H7 (cell line): ENCODE results near the gene EPHB2. TPM values are rescaled to one million over a fixed set of nuclear protein-coding genes. Genes with fewer than 3 reads are reported as not detected.

Experiments used
- DNase-seq: peaks from one replicate; pipeline ENCODE4 v3.0.0; 2012
- H3K27me3 ChIP-seq: 2 replicates; pipeline ENCODE4 v1.6.0; 2011; ENCODE audit warnings: mild to moderate bottlenecking, low read length; ENCODE audit not compliant: control insufficient read depth, insufficient read depth
- H3K36me3 ChIP-seq: replicated peaks from 2 replicates; pipeline ENCODE4 v1.5.1; 2011; ENCODE audit warnings: low read length; ENCODE audit not compliant: control insufficient read depth, insufficient read depth
- H3K4me3 ChIP-seq: 2 replicates; pipeline ENCODE4 v1.5.1; 2011; ENCODE audit warnings: low read depth, mild to moderate bottlenecking, control low read depth, low read length, moderate library complexity; ENCODE audit not compliant: insufficient read depth
- total RNA-seq: library from RNA; depleted of rRNA; stranded (reverse); fragments of >200 nt; shearing (Covaris generic); gene quantifications from 2 replicates; pipeline ENCODE4 v1.2.3, GENCODE V29; 2014

Gene EPHB2
- total RNA-seq, 1 experiment from 2014 or later = 14.8 TPM

- H3K36me3 ChIP-seq = no peaks in the 10 kb centered on the region
- no peaks in the 10 kb centered on the region for H3K27me3 ChIP-seq
- no peak for DNase-seq
- no peak overlapping the region for H3K4me3 ChIP-seq
These were observed 37.1 kb downstream of the EPHB2 start for GRCh38 chr1:22747735-22748073.

- H3K27me3 ChIP-seq = no peaks in the 10 kb centered on the region; the same call in 1 of the 2 replicates
- peak; percentile 67 for DNase-seq
- H3K36me3 ChIP-seq = no peaks in the 10 kb centered on the region
- no peak overlapping the region for H3K4me3 ChIP-seq
These were observed 38.9 kb downstream of the EPHB2 start for GRCh38 chr1:22749503-22749902.

- H3K27me3 ChIP-seq = no peaks in the 10 kb centered on the region; the same call in 1 of the 2 replicates
- DNase-seq = no peak
- no peaks in the 10 kb centered on the region for H3K36me3 ChIP-seq
- H3K4me3 ChIP-seq = no peak overlapping the region
These were observed 39.5 kb downstream of the EPHB2 start for GRCh38 chr1:22749919-22750684.

- Histone ChIP-seq H3K36me3 (no peaks in the 10 kb centered on the region), H3K27me3 (no peaks in the 10 kb centered on the region; the same call in 1 of the 2 replicates), H3K4me3 (no peak overlapping the region)
- no peak for DNase-seq
These were observed 40.0 kb downstream of the EPHB2 start for GRCh38 chr1:22750685-22751051.

- Histone ChIP-seq H3K27me3 (no peaks in the 10 kb centered on the region; the same call in 1 of the 2 replicates), H3K36me3 (no peaks in the 10 kb centered on the region), H3K4me3 (no peak overlapping the region)
- DNase-seq = no peak
These were observed 40.5 kb downstream of the EPHB2 start for GRCh38 chr1:22751124-22751531.

GRCh38 chr1:22752339-22752738 lies 41.7 kb downstream of the EPHB2 start:
- H3K36me3 ChIP-seq = no peaks in the 10 kb centered on the region
- no peak for DNase-seq
- no peaks in the 10 kb centered on the region; the same call in 1 of the 2 replicates for H3K27me3 ChIP-seq
- H3K4me3 ChIP-seq = no peak overlapping the region

GRCh38 chr1:22753481-22753971 lies 42.9 kb downstream of the EPHB2 start:
- Histone ChIP-seq H3K27me3 (no peaks in the 10 kb centered on the region; the same call in 1 of the 2 replicates), H3K4me3 (no peak overlapping the region), H3K36me3 (no peaks in the 10 kb centered on the region)
- no peak for DNase-seq

GRCh38 chr1:22754106-22754768 lies 43.6 kb downstream of the EPHB2 start:
- Histone ChIP-seq H3K36me3 (no peaks in the 10 kb centered on the region), H3K4me3 (no peak overlapping the region), H3K27me3 (no peaks in the 10 kb centered on the region; the same call in 1 of the 2 replicates)
- DNase-seq = no peak

GRCh38 chr1:22754824-22755223 lies 44.2 kb downstream of the EPHB2 start:
- no peaks in the 10 kb centered on the region for H3K36me3 ChIP-seq

GRCh38 chr1:22755641-22756040 lies 45.0 kb downstream of the EPHB2 start:
- Histone ChIP-seq H3K4me3 (no peak overlapping the region), H3K27me3 (no peaks in the 10 kb centered on the region; the same call in 1 of the 2 replicates), H3K36me3 (no peaks in the 10 kb centered on the region)
- DNase-seq = no peak

More at GRCh38 chr1:22754824-22755223, 44.2 kb downstream of the EPHB2 start:
- no peaks in the 10 kb centered on the region; the same call in 1 of the 2 replicates for H3K27me3 ChIP-seq
- no peak overlapping the region for H3K4me3 ChIP-seq
- peak; percentile 68 for DNase-seq

- Histone ChIP-seq H3K4me3 (no peak overlapping the region), H3K27me3 (no peaks in the 10 kb centered on the region; the same call in 1 of the 2 replicates), H3K36me3 (no peaks in the 10 kb centered on the region)
- no peak for DNase-seq
These were observed 45.6 kb downstream of the EPHB2 start for GRCh38 chr1:22756125-22756735.

- no peaks in the 10 kb centered on the region; the same call in 1 of the 2 replicates for H3K27me3 ChIP-seq
- H3K36me3 ChIP-seq = no peaks in the 10 kb centered on the region
- DNase-seq = no peak
- no peak overlapping the region for H3K4me3 ChIP-seq
These were observed 49.8 kb downstream of the EPHB2 start for GRCh38 chr1:22760455-22760854.

GRCh38 chr1:22761101-22761500 lies 50.5 kb downstream of the EPHB2 start:
- H3K36me3 ChIP-seq = no peaks in the 10 kb centered on the region
- no peak overlapping the region for H3K4me3 ChIP-seq
- DNase-seq = no peak
- H3K27me3 ChIP-seq = no peaks in the 10 kb centered on the region; the same call in 1 of the 2 replicates

- no peaks in the 10 kb centered on the region for H3K36me3 ChIP-seq
- DNase-seq = no peak
- H3K27me3 ChIP-seq = peaks cover under 1% of the 10 kb centered on the region; the same call in 1 of the 2 replicates
- no peak overlapping the region for H3K4me3 ChIP-seq
These were observed 51.2 kb downstream of the EPHB2 start for GRCh38 chr1:22761821-22762220.
